Bronchial epithelial cell (primary cell): ENCODE results near the gene ALDH1B1. TPM values are rescaled to one million over a fixed set of nuclear protein-coding genes. Genes with fewer than 3 reads are reported as not detected.
"Not testable (repeated sequence)": the region's sequence is repeated elsewhere in the genome, so short reads cannot be mapped to it uniquely, and the experiment has no call there.

Experiments used
- DNase-seq: peaks from one replicate; pipeline ENCODE4 v3.0.0-alpha.2; 2010; ENCODE audit warnings: low read depth
- FAIRE-seq: peaks from 2 replicates; lab custom pipeline; 2011; peaks lifted over from hg19 to GRCh38; lab: Jason Lieb, UNC
- H3K27me3 ChIP-seq: 2 replicates; pipeline ENCODE4 v1.5.1; 2011; ENCODE audit warnings: low read length; ENCODE audit not compliant: control insufficient read depth, insufficient read depth
- H3K36me3 ChIP-seq: 2 replicates; pipeline ENCODE4 v1.5.1; 2011; ENCODE audit warnings: low read length; ENCODE audit not compliant: control insufficient read depth, insufficient read depth
- H3K4me3 ChIP-seq: 2 replicates; pipeline ENCODE4 v1.5.1; 2011; ENCODE audit warnings: mild to moderate bottlenecking, low read depth, low read length, control low read depth
- total RNA-seq: library from RNA; depleted of rRNA; stranded (reverse); fragments of >200 nt; gene quantifications from 2 replicates; pipeline ENCODE4 v1.2.1, GENCODE V29; 2014
- TF ChIP-seq, protein P1 (sequence below): IDR thresholded peaks from 2 replicates; pipeline ENCODE4 v1.5.1; 2011; ENCODE audit warnings: mild to moderate bottlenecking, moderate library complexity, low read length, control low read depth, inconsistent platforms; ENCODE audit not compliant: insufficient read depth, severe bottlenecking

Gene ALDH1B1
- total RNA-seq, 1 donor from 2014 or later, result 11.1 TPM

DNA sequence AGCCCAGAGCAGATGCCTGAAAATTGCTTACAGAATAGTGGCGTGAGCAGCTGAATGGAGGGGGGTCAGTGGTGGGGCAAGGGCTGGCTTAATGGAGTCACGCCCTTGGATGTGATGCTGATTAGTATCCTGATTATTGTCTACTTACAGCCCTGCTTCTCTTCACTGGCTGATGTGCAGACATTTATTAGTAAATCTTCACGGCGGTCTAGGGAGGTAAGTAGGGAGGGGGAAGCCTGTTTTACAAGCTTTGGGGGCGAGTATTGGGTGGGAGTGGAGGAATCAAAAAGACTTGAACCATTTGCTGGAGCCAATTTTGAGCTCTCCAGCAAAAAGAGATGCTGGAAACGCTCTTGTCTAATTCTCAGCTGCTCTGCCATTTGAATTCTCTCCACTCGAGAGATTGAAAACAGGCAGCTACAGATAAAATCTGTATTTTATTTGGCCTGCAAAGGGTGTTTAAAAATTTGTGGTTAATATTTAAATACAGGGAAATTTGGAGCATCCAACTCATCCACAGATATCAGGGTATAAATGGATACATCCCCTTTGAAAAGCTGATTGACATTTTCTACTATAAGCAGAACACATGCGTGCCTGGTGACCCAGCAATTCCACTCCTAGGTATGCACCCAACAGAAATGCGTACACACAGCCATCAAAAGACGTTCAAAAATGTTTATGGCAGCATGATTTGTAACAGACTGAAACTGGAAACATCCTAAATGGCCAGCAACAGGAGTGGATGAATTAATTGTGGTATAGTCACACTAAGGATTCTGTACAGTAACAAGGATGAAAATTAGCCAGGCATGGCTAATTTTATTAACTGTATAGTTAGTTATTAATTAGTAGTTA, 19.5 kb upstream of the ALDH1B1 start:
- DNase-seq (no peak), FAIRE-seq (no peak)
- TF ChIP-seq, protein P1, sequence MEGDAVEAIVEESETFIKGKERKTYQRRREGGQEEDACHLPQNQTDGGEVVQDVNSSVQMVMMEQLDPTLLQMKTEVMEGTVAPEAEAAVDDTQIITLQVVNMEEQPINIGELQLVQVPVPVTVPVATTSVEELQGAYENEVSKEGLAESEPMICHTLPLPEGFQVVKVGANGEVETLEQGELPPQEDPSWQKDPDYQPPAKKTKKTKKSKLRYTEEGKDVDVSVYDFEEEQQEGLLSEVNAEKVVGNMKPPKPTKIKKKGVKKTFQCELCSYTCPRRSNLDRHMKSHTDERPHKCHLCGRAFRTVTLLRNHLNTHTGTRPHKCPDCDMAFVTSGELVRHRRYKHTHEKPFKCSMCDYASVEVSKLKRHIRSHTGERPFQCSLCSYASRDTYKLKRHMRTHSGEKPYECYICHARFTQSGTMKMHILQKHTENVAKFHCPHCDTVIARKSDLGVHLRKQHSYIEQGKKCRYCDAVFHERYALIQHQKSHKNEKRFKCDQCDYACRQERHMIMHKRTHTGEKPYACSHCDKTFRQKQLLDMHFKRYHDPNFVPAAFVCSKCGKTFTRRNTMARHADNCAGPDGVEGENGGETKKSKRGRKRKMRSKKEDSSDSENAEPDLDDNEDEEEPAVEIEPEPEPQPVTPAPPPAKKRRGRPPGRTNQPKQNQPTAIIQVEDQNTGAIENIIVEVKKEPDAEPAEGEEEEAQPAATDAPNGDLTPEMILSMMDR, result no peak

DNA sequence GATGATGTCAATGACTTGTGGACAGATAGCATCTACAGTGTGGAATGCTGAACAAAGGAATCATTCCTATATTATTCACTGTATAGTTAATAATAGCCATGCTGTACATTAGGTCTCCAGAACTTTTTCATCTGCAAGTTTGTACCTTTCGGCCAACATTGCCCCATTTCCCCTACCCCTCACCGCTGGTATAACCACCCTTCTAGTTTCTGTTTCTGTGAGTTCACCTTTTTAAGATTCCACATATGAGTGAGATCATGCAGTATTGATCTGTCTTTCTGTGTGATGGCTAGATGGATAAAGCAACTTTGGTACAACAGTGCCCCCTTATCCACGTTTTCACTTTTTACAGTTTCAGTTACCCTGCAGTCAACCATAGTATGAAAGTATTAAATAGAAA, 18.8 kb upstream of the ALDH1B1 start:
- Histone ChIP-seq H3K36me3 (no peaks in the 10 kb centered on the region), H3K27me3 (no peaks in the 10 kb centered on the region), H3K4me3 (no peak overlapping the region)
- TF ChIP-seq, protein P1, result no peak
- DNase-seq, result no peak
- no peak for FAIRE-seq

More for the DNA sequence above, 19.5 kb upstream of the ALDH1B1 start:
- H3K4me3 ChIP-seq, result no peak overlapping the region
- no peaks in the 10 kb centered on the region for H3K27me3 ChIP-seq
- no peaks in the 10 kb centered on the region for H3K36me3 ChIP-seq

DNA sequence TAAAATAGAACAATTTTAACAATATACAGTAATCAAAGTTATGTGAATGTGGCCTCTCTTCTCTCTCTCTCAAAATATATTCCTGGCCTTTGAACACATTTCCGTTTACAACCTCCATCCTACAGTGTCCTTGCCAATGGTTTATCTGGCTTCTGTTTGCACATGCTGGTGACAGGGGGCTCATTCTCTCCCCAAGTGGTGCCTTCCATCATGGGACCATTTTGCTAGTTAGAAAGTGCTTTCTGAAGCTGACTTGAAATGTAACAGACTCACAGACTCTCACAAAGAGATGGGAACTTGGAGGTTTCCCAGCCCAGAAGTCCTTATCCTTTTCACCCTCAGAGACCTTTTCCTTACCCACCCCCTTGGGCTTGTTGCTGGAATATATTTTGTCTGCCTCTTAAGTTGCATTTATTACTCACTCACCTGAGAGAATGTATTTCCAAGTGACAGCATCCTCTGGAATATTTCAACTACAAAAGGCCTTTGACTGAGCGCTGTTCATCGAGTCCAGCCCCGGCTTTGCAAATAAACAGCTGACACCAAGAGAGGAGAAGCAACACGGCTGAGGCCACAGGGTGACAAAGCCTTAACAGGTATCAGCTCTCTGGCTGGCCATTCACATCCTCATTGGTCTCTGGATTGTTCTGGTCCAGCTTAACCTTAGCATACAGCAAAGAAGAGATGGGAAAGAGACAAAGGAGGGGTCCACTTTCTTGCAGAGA, 17.5 kb upstream of the ALDH1B1 start:
- Histone ChIP-seq H3K4me3 (no peak overlapping the region), H3K36me3 (no peaks in the 10 kb centered on the region), H3K27me3 (no peaks in the 10 kb centered on the region)
- no peak for FAIRE-seq
- TF ChIP-seq, protein P1, result no peak
- DNase-seq, result no peak

DNA sequence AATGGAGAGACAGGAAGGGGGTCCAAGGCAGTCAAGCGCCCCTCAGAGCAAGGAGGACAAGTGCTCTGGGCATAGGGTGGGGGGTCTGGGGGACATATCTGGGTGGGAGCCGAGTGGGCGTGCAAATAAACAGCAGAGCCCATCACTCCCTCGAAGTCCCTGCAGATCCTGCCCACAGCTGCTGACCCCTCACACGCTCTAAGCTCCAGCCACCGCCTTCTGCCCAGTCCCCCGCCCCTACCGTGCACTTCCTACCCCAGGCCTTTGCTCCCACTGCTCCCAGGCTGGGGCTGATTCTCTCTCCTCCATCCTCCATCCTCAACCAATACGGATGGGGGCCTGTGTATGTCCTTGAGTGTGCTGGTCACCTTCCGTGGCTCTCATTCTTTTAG, 16.9 kb upstream of the ALDH1B1 start:
- Histone ChIP-seq H3K36me3 (no peaks in the 10 kb centered on the region), H3K27me3 (no peaks in the 10 kb centered on the region), H3K4me3 (no peak overlapping the region)
- TF ChIP-seq, protein P1, result no peak
- no peak for FAIRE-seq
- no peak for DNase-seq

DNA sequence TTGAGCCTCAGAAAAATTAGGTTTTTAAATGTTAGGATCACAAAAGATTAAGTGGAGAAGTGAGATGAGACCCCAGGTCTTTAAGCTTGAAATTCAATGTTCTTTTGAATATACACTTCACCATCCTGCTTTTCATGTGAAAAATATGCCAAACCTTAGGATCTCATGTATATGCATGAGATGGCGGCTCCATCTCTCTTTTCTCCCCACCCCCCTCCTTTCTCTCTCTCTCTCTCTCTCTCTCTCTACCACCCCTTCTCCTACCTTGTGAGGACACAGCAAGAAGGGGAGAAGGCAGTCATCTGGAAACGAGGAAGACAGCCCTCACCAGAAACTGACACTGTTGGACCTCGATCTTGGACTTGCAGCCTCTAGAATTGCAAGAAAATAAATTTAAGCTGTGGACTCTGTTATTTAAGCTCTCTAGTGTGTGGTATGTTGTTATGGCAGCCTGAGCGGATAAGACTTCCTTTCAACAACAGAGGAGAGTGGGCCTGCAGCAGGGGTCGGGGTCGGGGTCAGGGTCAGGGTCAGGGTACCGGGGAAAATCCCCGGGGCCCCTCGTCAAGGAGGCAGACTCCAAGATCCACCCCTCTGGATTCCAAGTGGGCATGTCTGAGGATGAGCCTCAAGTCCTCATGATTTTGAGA, 16.4 kb upstream of the ALDH1B1 start:
- FAIRE-seq, result no peak
- no peak for DNase-seq
- TF ChIP-seq, protein P1, result no peak
- no peaks in the 10 kb centered on the region for H3K36me3 ChIP-seq
- H3K4me3 ChIP-seq, result no peak overlapping the region
- H3K27me3 ChIP-seq, result no peaks in the 10 kb centered on the region

DNA sequence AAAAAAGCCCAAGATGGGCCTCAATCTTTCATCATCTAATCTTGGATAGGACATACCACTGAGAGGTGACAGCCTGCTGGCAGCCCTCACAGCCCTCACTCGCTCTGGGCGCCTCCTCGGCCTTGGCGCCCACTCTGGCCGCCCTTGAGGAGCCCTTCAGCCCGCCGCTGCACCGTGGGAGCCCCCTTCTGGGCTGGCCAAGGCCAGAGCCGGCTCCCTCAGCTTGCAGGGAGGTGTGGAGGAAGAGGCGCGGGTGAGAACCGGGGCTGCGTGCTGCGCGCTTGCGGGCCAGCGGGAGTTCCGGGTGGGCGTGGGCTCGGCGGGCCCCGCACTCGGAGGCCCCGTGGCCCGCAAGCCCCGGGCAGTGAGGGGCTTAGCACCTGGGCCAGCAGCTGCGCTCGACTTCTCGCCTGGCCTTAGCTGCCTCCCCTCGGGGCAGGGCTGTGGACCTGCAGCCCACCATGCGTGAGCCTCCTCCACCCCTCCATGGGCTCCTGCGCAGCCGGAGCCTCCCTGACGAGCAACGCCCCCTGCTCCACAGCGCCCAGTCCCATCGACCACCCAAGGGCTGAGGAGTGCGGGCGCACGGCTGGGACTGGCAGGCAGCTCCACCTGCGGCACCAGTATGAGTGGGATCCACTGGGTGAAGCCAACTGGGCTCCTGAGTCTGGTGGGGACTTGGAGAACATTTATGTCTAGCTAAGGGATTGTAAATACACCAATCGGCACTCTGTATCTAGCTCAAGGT, 15.0 kb upstream of the ALDH1B1 start:
- not testable (repeated sequence) for H3K4me3 ChIP-seq, H3K36me3 ChIP-seq, H3K27me3 ChIP-seq, DNase-seq, FAIRE-seq
